GM19238 (cell line): Measurements from ENCODE around the gene RAB9A.
"Not testable (repeated sequence)": the region's sequence is repeated elsewhere in the genome, so short reads cannot be mapped to it uniquely, and the experiment has no call there.

Source experiments
- DNase-seq: peaks from one replicate; pipeline ENCODE4 v3.0.0; 2011; ENCODE audit warnings: low spot score; ENCODE audit not compliant: insufficient read length

RAB9A gene

GRCh38 chrX:13669755-13670154 lies 19.2 kb upstream of the RAB9A start:
- DNase-seq = not testable (repeated sequence)

GRCh38 chrX:13670197-13670596 lies 18.7 kb upstream of the RAB9A start:
- no peak for DNase-seq

- no peak for DNase-seq
These were observed 15.9 kb upstream of the RAB9A start for GRCh38 chrX:13673016-13673415.

GRCh38 chrX:13676885-13677284 lies 12.0 kb upstream of the RAB9A start:
- no peak for DNase-seq

GRCh38 chrX:13679700-13680099 lies 9.2 kb upstream of the RAB9A start:
- DNase-seq = not testable (repeated sequence)

DNA sequence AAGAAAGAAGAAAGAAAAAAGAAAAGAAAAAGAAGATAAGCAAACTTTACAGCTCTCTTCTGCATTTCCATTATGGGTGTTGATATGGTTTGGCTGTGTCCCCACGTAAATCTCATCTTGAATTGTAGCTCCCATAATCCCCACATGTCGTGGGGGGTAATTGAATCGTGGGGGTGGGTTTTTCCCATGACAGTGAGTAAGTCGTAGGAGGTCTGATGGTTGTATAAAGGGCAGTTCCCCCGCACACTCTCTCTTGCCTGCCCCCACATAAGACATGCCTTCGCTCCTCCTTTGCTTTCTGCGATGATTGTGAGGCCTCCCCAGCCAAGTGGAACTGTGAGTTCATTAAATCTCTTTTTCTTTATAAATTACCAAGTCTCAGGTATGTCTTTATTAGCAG lies 7.3 kb upstream of the RAB9A start:
- DNase-seq = no peak

GRCh38 chrX:13684361-13684760 lies 4.6 kb upstream of the RAB9A start:
- DNase-seq = no peak

DNA sequence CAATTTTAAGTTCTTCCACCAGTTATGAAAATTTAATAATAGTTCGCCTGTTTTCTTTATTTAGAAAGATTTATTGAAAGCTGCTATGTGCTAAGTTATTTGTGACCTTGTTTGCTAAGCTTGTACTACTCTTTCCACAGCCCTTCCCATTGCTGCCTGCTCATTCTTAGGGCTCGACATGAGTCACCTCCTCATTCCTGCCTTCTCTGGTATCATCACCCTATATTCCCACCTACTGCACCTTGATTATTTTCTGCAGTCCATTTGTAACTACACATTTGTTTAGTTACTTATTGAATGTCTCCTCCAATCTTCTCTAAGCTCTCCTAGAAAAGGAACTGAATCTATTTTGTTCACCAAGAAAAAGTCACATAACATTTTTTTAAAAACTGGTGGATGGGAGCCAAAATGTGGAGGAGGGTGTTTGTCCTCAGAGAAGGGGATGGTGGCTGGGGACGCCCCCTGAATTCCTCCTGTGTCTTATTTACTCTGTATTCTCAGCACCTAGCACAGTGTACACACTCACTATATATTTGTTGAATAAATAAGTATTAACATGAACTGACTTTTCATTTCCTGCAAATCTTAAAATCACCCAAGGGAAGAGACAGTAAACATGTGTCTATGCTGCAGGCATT lies 3.7 kb upstream of the RAB9A start:
- DNase-seq = no peak

DNA sequence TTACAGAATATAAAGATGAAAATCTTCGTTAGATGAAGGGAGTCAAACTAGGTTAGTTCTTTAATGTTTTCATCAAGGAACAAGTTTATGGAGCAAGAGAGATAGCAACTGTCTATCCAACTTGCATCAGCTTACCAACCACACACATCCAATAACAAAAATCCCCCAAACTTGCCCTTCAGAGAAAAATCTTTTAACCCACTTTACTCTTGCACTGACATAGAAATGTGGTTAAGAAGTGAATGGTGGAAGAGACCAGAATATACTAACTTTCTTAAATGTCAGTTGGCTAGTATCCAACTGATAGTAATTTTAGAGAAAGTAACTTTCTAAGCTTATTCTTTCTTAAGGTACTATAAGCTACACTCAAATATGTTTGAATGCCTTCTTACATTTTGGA lies 1.7 kb upstream of the RAB9A start:
- no peak for DNase-seq

DNA sequence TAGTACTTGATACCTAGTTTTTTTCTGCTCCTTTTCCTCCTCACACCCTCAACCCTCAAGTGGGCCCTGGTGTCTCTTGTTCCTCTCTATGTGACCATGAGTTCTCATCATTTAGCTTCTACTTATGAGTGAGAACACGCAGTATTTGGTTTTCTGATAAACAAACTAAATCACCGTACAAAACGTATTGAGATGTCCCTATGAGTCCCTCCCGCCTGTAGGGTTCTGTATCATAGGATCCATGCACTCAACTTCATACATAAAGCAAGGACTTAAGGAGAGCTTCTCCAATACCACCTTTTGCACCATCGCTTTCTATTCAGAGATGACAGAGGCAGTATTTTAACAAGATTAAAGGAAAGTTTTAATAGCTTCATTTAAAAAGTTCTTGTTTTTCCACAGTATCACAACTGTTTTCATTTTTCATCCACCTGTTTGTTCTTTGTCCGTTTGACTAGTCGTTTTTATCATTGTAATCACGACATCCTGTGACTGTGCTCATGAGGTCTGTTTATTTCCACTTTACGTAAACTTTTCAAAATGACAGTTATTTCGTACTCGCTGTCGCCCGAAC lies 457 bp upstream of the RAB9A start:
- DNase-seq = no peak

DNA sequence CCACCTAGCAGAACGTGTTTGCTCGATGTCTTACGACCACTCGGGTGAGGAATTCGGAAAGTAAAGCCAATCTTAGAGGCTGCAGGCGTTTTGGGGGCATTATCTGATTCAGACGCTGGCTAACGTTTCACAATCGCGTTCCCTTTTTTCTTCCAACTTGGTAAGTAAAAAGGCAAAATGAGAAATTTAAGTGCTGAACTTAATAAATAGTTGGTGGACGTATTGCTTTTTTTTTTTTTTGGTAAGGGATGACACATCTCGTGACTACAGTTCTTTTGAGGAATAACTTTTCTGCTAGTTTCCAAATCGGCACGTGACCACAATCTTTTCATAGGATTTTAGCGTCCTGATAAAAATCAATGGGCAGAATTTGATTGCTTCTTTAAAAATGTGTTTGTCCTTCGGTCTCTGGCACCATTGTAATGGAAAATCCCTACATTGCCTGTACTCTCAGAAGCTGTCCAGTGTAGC lies 848 bp downstream of the RAB9A start:
- no peak for DNase-seq

GRCh38 chrX:13690836-13691235 lies 1.9 kb downstream of the RAB9A start:
- DNase-seq = no peak

DNA sequence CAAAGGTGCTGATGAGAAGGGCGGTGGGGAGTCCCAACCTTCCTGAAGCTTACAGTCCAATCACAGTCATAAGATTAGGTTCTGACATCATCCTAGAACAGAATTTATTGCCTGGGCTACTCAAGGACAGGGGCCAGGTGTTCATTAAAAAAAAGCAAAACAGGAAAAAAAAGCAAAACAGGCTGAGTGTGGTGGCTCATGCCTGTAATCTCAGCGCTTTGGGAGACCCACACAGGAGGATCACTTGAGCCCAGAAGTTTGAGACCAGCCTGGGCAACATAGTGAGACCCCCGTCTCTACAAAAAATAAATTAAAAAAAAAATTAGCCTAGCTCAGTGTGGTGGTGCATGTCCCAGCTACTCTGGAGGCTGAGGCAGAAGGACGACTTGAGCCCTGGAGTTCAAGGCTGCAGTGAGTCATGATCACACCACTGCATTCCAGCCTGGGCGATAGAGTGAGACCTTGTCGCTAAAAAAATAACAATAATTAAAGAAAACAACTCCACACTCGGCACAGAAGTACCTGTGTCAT lies 3.0 kb downstream of the RAB9A start:
- no peak for DNase-seq

DNA sequence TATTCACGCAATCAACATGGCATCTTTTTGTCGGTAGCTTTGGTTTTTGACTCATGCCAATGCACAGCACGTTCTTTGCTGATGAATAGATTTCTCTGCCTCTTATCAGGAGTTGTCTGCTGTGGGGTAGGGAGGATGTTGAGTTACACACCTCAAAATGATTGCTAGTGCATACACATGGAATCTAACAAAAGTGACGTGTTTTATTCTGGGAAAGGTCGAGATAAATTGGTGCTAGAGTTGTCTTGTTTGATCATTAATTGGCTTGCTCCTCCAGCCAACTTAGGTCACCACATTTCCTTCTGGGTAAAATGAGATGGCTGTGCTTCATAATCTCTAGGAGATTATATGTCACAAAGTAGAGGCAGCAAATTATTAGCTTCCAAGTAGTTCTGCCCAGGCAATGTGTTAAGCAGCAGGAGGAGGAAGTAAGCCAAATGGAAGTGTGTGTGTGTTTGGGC lies 3.9 kb downstream of the RAB9A start:
- no peak for DNase-seq

GRCh38 chrX:13693341-13693961 lies 4.5 kb downstream of the RAB9A start:
- no peak for DNase-seq

DNA sequence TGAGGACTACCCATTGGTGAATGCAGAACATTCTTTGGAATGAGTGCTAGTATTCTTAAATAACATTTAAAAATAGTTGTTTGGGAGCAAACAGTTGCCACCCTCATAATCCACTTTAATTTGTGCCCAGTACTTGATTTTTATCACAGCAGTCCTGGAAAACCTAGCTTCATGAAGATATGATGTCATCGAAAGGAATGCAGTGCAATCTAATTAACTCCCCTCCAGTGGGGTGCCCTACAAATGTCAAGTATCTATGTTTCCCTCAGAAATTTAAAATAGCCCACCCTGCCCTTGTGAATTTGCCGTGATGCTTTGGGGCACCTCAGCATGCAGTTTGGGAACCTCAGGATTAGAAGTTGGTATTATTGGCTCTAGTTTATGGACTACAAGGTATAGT lies 5.4 kb downstream of the RAB9A start:
- no peak for DNase-seq

- DNase-seq = no peak
These were observed 6.1 kb downstream of the RAB9A start for GRCh38 chrX:13694983-13695382.

DNA sequence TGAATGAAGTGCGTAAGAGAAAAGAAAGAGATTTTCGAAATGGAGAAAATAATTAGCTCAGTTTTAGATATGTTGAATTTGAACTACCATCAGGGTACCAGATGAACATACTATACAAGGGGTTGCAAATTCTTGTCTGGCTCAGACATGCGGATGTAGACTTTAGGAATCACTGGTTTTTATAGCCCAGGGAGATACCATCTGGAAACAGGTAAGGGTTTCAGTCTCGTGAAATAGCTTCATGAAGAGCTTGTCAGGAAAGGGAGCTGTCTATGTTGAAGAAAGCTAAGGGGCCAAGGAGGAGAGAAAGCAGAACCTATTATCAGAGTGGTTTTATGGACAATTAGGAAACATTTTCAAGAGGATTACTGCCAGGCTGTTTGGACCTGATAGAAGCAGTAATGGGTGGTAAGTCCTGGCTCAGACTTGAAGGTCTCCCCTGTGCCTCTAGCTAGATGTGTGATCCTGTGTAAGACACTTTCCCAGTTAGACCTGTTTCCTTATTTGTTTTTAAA lies 6.7 kb downstream of the RAB9A start:
- no peak for DNase-seq

DNA sequence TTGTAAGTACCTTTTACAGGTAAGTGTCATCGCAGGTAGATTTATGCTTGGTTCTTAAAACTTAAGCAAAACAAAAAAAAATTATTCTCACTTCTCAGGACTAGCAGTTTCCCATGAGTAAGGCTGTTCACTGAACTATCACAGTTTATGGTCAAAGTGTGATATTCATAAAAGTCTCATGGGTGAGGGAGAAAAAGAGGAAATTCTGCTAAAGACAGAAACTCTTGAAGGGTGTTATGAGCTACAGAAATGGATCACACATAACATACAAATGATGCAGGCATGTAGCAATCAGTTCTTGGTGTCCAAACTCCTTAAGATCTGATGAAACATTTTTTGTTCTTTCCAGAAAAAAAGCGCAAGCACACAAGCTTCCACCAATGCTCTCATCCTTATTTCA lies 8.5 kb downstream of the RAB9A start:
- DNase-seq = no peak

DNA sequence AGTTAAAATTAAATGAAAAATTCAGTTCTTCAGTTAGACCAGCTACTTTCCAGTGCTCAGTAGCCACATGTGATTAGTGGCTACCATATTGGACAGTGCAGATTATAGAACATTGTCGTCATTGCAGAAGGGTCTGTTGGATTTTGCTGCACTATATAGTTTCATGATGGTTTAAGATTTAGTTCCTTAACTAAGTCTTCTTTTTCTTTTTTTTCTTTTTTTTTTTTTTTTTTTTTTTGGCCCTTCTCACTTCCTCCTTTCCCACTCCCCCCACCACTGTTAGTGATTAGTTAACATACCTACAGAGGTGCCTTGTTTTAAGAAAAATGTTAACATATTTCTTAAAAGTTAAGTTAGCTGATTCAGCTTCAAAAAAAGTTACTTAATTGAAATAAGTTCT lies 9.0 kb downstream of the RAB9A start:
- DNase-seq = no peak

- no peak for DNase-seq
These were observed 9.5 kb downstream of the RAB9A start for GRCh38 chrX:13698432-13698831.

- DNase-seq = no peak
These were observed 10.4 kb downstream of the RAB9A start for GRCh38 chrX:13699183-13699826.
